Measurements from ENCODE around the gene CDC6.

The CDC6 gene

GRCh38 chr17:40307001-40307730 is 19.5 kb downstream of the CDC6 start (continued):
- 0 out of 2 replicates have a peak, but pooled peaks have one; percentile 7 for TF ChIP-seq ZBTB44 (tag by site-specific recombination; IDR thresholded peaks at IDR 0.05)
- no peak for TF ChIP-seq ZNF585B (tag by site-specific recombination; IDR thresholded peaks at IDR 0.05)
- TF ChIP-seq KLF16 (tag by site-specific recombination; IDR thresholded peaks at IDR 0.05): peak; percentile 35; the same call in 1 of the 2 replicates
- TF ChIP-seq ZNF677 (tag by site-specific recombination; IDR thresholded peaks at IDR 0.05): no peak
- TF ChIP-seq OSR2 (tag by site-specific recombination; IDR thresholded peaks at IDR 0.05): peak; percentile 35; the same call in 1 of the 2 replicates
- TF ChIP-seq ZNF341 (tag by site-specific recombination; IDR thresholded peaks at IDR 0.05; ENCODE audit: low read depth): peak; percentile 53
- TF ChIP-seq ZNF621 (tag by site-specific recombination; IDR thresholded peaks at IDR 0.05): no peak
- TF ChIP-seq ZNF624 (tag by site-specific recombination; IDR thresholded peaks at IDR 0.05): no peak
- TF ChIP-seq, protein P1, sequence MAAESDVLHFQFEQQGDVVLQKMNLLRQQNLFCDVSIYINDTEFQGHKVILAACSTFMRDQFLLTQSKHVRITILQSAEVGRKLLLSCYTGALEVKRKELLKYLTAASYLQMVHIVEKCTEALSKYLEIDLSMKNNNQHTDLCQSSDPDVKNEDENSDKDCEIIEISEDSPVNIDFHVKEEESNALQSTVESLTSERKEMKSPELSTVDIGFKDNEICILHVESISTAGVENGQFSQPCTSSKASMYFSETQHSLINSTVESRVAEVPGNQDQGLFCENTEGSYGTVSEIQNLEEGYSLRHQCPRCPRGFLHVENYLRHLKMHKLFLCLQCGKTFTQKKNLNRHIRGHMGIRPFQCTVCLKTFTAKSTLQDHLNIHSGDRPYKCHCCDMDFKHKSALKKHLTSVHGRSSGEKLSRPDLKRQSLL (tag by site-specific recombination; IDR thresholded peaks at IDR 0.05): no peak
- peak; percentile 40 for TF ChIP-seq IKZF3 (tag by site-specific recombination; IDR thresholded peaks at IDR 0.05)
- peak; percentile 56; the same call in 1 of the 2 replicates for TF ChIP-seq ZNF24 (tag by site-specific recombination; IDR thresholded peaks at IDR 0.05)
- TF ChIP-seq ZEB2 (tag by site-specific recombination; IDR thresholded peaks at IDR 0.05): peak; percentile 74; the same call in 1 of the 2 replicates
- peak; percentile 85 for TF ChIP-seq ZIC2 (tag by site-specific recombination; IDR thresholded peaks at IDR 0.05)
- TF ChIP-seq, protein P2, sequence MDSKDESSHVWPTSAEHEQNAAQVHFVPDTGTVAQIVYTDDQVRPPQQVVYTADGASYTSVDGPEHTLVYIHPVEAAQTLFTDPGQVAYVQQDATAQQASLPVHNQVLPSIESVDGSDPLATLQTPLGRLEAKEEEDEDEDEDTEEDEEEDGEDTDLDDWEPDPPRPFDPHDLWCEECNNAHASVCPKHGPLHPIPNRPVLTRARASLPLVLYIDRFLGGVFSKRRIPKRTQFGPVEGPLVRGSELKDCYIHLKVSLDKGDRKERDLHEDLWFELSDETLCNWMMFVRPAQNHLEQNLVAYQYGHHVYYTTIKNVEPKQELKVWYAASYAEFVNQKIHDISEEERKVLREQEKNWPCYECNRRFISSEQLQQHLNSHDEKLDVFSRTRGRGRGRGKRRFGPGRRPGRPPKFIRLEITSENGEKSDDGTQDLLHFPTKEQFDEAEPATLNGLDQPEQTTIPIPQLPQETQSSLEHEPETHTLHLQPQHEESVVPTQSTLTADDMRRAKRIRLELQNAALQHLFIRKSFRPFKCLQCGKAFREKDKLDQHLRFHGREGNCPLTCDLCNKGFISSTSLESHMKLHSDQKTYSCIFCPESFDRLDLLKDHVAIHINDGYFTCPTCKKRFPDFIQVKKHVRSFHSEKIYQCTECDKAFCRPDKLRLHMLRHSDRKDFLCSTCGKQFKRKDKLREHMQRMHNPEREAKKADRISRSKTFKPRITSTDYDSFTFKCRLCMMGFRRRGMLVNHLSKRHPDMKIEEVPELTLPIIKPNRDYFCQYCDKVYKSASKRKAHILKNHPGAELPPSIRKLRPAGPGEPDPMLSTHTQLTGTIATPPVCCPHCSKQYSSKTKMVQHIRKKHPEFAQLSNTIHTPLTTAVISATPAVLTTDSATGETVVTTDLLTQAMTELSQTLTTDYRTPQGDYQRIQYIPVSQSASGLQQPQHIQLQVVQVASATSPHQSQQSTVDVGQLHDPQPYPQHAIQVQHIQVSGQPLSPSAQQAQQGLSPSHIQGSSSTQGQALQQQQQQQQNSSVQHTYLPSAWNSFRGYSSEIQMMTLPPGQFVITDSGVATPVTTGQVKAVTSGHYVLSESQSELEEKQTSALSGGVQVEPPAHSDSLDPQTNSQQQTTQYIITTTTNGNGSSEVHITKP (tag by site-specific recombination; IDR thresholded peaks at IDR 0.05): peak; percentile 73
- TF ChIP-seq ZNF174 (tag by site-specific recombination; IDR thresholded peaks at IDR 0.05): no peak
- TF ChIP-seq ZNF596 (tag by site-specific recombination; IDR thresholded peaks at IDR 0.05): peak; percentile 45; the same call in 1 of the 2 replicates
- TF ChIP-seq ZNF10 (tag by site-specific recombination; IDR thresholded peaks at IDR 0.05): peak; percentile 88
- no peak for TF ChIP-seq ZNF211 (tag by site-specific recombination; IDR thresholded peaks at IDR 0.05; ENCODE audit: low read depth)

DNA sequence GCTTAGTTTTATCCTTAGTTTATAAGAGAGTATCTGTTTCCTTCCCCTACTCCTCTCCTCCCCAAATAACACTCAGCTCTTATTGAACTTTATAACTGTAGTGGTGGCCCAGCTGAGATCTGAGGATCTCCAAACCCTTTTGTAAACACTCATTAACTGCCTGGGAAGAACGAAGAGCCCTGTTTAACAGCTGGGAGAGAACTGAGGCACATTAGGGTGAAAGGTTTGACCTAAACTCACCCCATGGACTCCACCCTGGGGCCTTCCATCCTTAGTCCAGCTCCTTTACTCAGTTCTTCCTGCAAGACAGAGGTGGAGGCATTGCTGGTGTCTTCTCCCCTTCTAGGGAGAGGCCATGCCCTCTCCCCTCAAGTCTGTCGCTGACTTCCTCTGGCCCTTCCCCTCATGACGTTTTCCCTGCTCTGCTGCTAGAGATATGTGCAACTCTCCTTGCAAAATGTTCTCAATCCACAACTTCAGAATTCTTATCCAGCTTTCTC is 20.1 kb downstream of the CDC6 start:
- CTCF ChIA-PET: interaction anchor here (0.6 to 16.6 kb wide), 10 partner anchors 10 to 273 kb away, joined by 3 to 453 read pairs (median 6); partner anchors contain the start of genes GJD3 and WIPF2
- H3K27ac ChIP-seq (ENCODE audit: extremely low read depth, low read depth, low read length): peak overlapping the region; percentile 70
- TF ChIP-seq ZNF544 (tag by site-specific recombination; IDR thresholded peaks at IDR 0.05) (no peak), WT1 (tag by site-specific recombination; IDR thresholded peaks at IDR 0.05) (peak; percentile 85), ZNF394 (tag by site-specific recombination; IDR thresholded peaks at IDR 0.05; ENCODE audit: borderline replicate concordance) (0 out of 2 replicates have a peak, but pooled peaks have one; percentile 0), ZNF610 (tag by site-specific recombination; IDR thresholded peaks at IDR 0.05; ENCODE audit: borderline replicate concordance) (no peak), GLIS2 (tag by site-specific recombination; IDR thresholded peaks at IDR 0.05) (no peak), ZNF350 (tag by site-specific recombination; IDR thresholded peaks at IDR 0.05) (no peak), SETDB1 (IDR thresholded peaks at IDR 0.05; ENCODE audit: insufficient read length, low read length) (no peak), SP7 (tag by site-specific recombination; IDR thresholded peaks at IDR 0.05) (peak; percentile 18; the same call in 1 of the 2 replicates), ZNF624 (tag by site-specific recombination; IDR thresholded peaks at IDR 0.05) (no peak), OSR2 (tag by site-specific recombination; IDR thresholded peaks at IDR 0.05) (peak; percentile 33)
- TF ChIP-seq, protein P3, sequence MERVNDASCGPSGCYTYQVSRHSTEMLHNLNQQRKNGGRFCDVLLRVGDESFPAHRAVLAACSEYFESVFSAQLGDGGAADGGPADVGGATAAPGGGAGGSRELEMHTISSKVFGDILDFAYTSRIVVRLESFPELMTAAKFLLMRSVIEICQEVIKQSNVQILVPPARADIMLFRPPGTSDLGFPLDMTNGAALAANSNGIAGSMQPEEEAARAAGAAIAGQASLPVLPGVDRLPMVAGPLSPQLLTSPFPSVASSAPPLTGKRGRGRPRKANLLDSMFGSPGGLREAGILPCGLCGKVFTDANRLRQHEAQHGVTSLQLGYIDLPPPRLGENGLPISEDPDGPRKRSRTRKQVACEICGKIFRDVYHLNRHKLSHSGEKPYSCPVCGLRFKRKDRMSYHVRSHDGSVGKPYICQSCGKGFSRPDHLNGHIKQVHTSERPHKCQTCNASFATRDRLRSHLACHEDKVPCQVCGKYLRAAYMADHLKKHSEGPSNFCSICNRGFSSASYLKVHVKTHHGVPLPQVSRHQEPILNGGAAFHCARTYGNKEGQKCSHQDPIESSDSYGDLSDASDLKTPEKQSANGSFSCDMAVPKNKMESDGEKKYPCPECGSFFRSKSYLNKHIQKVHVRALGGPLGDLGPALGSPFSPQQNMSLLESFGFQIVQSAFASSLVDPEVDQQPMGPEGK (tag by site-specific recombination; IDR thresholded peaks at IDR 0.05): no peak

More for the DNA sequence above, 20.1 kb downstream of the CDC6 start:
- POLR2A ChIA-PET: interaction anchor here (0.9 to 3.3 kb wide), 10 partner anchors 9 to 195 kb away, joined by 3 to 43 read pairs (median 8); partner anchors contain the start of genes CDC6 and TOP2A
- no peak overlapping the region for H3K4me3 ChIP-seq (ENCODE audit: low read depth, low read length)
- peaks cover 31% of the 10 kb centered on the region for H3K4me1 ChIP-seq (ENCODE audit: control insufficient read depth, insufficient read depth, low read length)
- H3K9me3 ChIP-seq (ENCODE audit: control insufficient read depth, insufficient read depth, low read depth, low read length): no peaks in the 10 kb centered on the region
- peaks cover 6 to 21% of the 10 kb centered on the region in 2 experiments for H3K36me3 ChIP-seq (ENCODE audit: control insufficient read depth in 2 of 2, insufficient read depth in 1 of 2, low read length in 2 of 2)

All from HEK293 (cell line).